ENCODE measurements around the gene MBTD1. TPM values are rescaled to one million over a fixed set of nuclear protein-coding genes. Genes with fewer than 3 reads are reported as not detected.
A peak's percentile ranks its signal among the peaks of the same experiment; 100 is the strongest.
"Not testable (repeated sequence)": the region's sequence is repeated elsewhere in the genome, so short reads cannot be mapped to it uniquely, and the experiment has no call there.

MBTD1 gene
- total RNA-seq, 1 experiment from 2014 or later, result 20.4 TPM

- no peak for DNase-seq
- ChIA-PET CTCF (interaction anchor here (0.5 to 0.6 kb wide), 2 partner anchors 29 to 237 kb away, joined by 3 read pairs; no protein-coding TSS in a partner anchor), POLR2A (ENCODE audit: unreplicated experiment) (no interaction called here)
- TF ChIP-seq EZH2 (IDR thresholded peaks at IDR 0.05; ENCODE audit: low read depth) (no peak), CTCF (conservative IDR thresholded peaks at IDR 0.05) (peak; percentile 80)
- Histone ChIP-seq H3K9me2 (ENCODE audit: insufficient read depth) (no peaks in the 10 kb centered on the region), H3F3A (ENCODE audit: insufficient read depth, low read depth) (no peaks in the 10 kb centered on the region), H3K4me2 (no peak overlapping the region), H3K9me3 (ENCODE audit: insufficient read depth, low read depth) (no peaks in the 10 kb centered on the region), H2AFZ (no peak overlapping the region), H3K27me3 (ENCODE audit: insufficient read depth, low read depth) (no peaks in the 10 kb centered on the region), H3K36me3 (ENCODE audit: low read depth) (peaks cover 2% of the 10 kb centered on the region; the same call in 1 of the 2 replicates), H3K4me1 (replicated peaks; ENCODE audit: insufficient read depth) (no peaks in the 10 kb centered on the region), H3K79me2 (ENCODE audit: low read depth) (no peaks in the 10 kb centered on the region), H3K4me3 (no peak overlapping the region), H4K20me1 (ENCODE audit: insufficient read depth) (no peaks in the 10 kb centered on the region; the same call in 1 of the 2 replicates), H3K27ac (no peak overlapping the region)
- intact Hi-C loops (cut with micrococcal nuclease; ENCODE audit: unreplicated experiment), result loop anchor here (1.0 to 2.0 kb wide), 2 partner anchors 238 to 808 kb away; no protein-coding TSS in a partner anchor
- no TSS peak for BruUV-seq (replicated peaks)
Observed at GRCh38 chr17:51298508-51299371, 38.9 kb upstream of the MBTD1 start.

- DNase-seq; H4K20me1 ChIP-seq (ENCODE audit: insufficient read depth); CTCF ChIA-PET; H3K9me2 ChIP-seq (ENCODE audit: insufficient read depth); POLR2A ChIA-PET (ENCODE audit: unreplicated experiment); intact Hi-C loops (cut with micrococcal nuclease; ENCODE audit: unreplicated experiment); H3K4me3 ChIP-seq; H2AFZ ChIP-seq; H3K27ac ChIP-seq; H3F3A ChIP-seq (ENCODE audit: insufficient read depth, low read depth); BruUV-seq (replicated peaks); H3K9me3 ChIP-seq (ENCODE audit: insufficient read depth, low read depth); H3K4me1 ChIP-seq (replicated peaks; ENCODE audit: insufficient read depth); H3K79me2 ChIP-seq (ENCODE audit: low read depth); H3K27me3 ChIP-seq (ENCODE audit: insufficient read depth, low read depth); H3K4me2 ChIP-seq: not testable (repeated sequence)
- peaks cover 12% of the 10 kb centered on the region for H3K36me3 ChIP-seq (ENCODE audit: low read depth)
Observed at GRCh38 chr17:51294338-51294737, 34.5 kb upstream of the MBTD1 start.

GRCh38 chr17:51289696-51290111 lies 29.9 kb upstream of the MBTD1 start:
- no TSS peak for BruUV-seq (replicated peaks)
- CTCF ChIA-PET, result no interaction called here

More at GRCh38 chr17:51289696-51290111, 29.9 kb upstream of the MBTD1 start:
- Histone ChIP-seq H3K4me1 (replicated peaks; ENCODE audit: insufficient read depth) (no peaks in the 10 kb centered on the region), H3K4me2 (no peak overlapping the region), H3K9me3 (ENCODE audit: insufficient read depth, low read depth) (no peaks in the 10 kb centered on the region), H3K27ac (no peak overlapping the region), H3K79me2 (ENCODE audit: low read depth) (no peaks in the 10 kb centered on the region), H2AFZ (no peak overlapping the region), H4K20me1 (ENCODE audit: insufficient read depth) (peaks cover 5% of the 10 kb centered on the region; the same call in 1 of the 2 replicates), H3F3A (ENCODE audit: insufficient read depth, low read depth) (no peaks in the 10 kb centered on the region; the same call in 1 of the 2 replicates), H3K9me2 (ENCODE audit: insufficient read depth) (no peaks in the 10 kb centered on the region), H3K27me3 (ENCODE audit: insufficient read depth, low read depth) (no peaks in the 10 kb centered on the region), H3K4me3 (no peak overlapping the region), H3K36me3 (ENCODE audit: low read depth) (peaks cover 45% of the 10 kb centered on the region)
- TF ChIP-seq EZH2 (IDR thresholded peaks at IDR 0.05; ENCODE audit: low read depth) (no peak), CTCF (conservative IDR thresholded peaks at IDR 0.05) (no peak)
- intact Hi-C loops (cut with micrococcal nuclease; ENCODE audit: unreplicated experiment), result no loop called here
- DNase-seq, result no peak
- POLR2A ChIA-PET (ENCODE audit: unreplicated experiment), result no interaction called here
